Type B pancreatic cell (in vitro differentiated cells): ENCODE data around the gene HBG2. TPM values are rescaled to one million over a fixed set of nuclear protein-coding genes. Genes with fewer than 3 reads are reported as not detected.
"Not testable (repeated sequence)": the region's sequence is repeated elsewhere in the genome, so short reads cannot be mapped to it uniquely, and the experiment has no call there.

ENCODE experiments used
- DNase-seq: peaks from one replicate; pipeline ENCODE4 v3.0.0; 2021; ENCODE audit warnings: mixed read lengths; ENCODE audit not compliant: unreplicated experiment; ENCODE audit errors: extremely low spot score
- H3K27ac Mint-ChIP-seq: 2 replicates; pipeline ENCODE4 v1.8.0; 2021; ENCODE audit warnings: mild to moderate bottlenecking, mixed read lengths
- H3K27me3 Mint-ChIP-seq: 2 replicates; pipeline ENCODE4 v1.8.0; 2021; ENCODE audit warnings: mixed read lengths
- H3K36me3 Mint-ChIP-seq: 2 replicates; pipeline ENCODE4 v1.8.0; 2021; ENCODE audit warnings: mixed read lengths
- H3K4me1 Mint-ChIP-seq: one replicate; pipeline ENCODE4 v1.8.0; 2021; ENCODE audit warnings: mixed read lengths; ENCODE audit not compliant: unreplicated experiment
- H3K4me3 Mint-ChIP-seq: 2 replicates; pipeline ENCODE4 v1.8.0; 2021; ENCODE audit warnings: mild to moderate bottlenecking, mixed read lengths
- H3K9me3 Mint-ChIP-seq: 2 replicates; pipeline ENCODE4 v1.8.0; 2021; ENCODE audit warnings: mixed read lengths
- CTCF ChIP-seq: fragments of 200-600 bp; sonication (generic); conservative IDR thresholded peaks from 2 replicates; pipeline ENCODE4 v1.5.0; 2021; ENCODE audit warnings: antibody characterized with exemption, mild to moderate bottlenecking
- long read RNA-seq: library from polyadenylated mRNA; unstranded; transcript quantifications from one replicate; pipeline ENCODE4 v2.0.0, GENCODE V29; 2020
- total RNA-seq: library from RNA; stranded (reverse); gene quantifications from 2 replicates; pipeline ENCODE4 v1.2.1, GENCODE V29; 2021; ENCODE audit warnings: low replicate concordance

Gene HBG2
- not detected in 2 replicates for total RNA-seq
- long read RNA-seq, result 0 reads

- DNase-seq, H3K4me1 Mint-ChIP-seq, H3K27me3 Mint-ChIP-seq, H3K27ac Mint-ChIP-seq, H3K36me3 Mint-ChIP-seq, H3K9me3 Mint-ChIP-seq, H3K4me3 Mint-ChIP-seq: not testable (repeated sequence)
Observed at GRCh38 chr11:5254646-5255413, at the start of gene HBG2. TSS of gene HBG2 (minus strand) at chr11:5254781. CDS start at chr11:5254728, 53 bp downstream.

- peaks cover 2% of the 10 kb centered on the region for H3K27me3 Mint-ChIP-seq
- H3K4me1 Mint-ChIP-seq, result no peaks in the 10 kb centered on the region
- no peaks in the 10 kb centered on the region for H3K36me3 Mint-ChIP-seq
- H3K9me3 Mint-ChIP-seq, result no peaks in the 10 kb centered on the region
- no peak for TF ChIP-seq CTCF
- no peak overlapping the region for H3K4me3 Mint-ChIP-seq
- no peak for DNase-seq
- H3K27ac Mint-ChIP-seq, result no peak overlapping the region
Observed at GRCh38 chr11:5304046-5304445, 49.5 kb upstream of the HBG2 start.

GRCh38 chr11:5303626-5304025 is 49.0 kb upstream of the HBG2 start:
- Mint-ChIP-seq H3K36me3 (no peaks in the 10 kb centered on the region), H3K27me3 (peaks cover 2% of the 10 kb centered on the region), H3K27ac (no peak overlapping the region), H3K9me3 (no peaks in the 10 kb centered on the region), H3K4me3 (no peak overlapping the region), H3K4me1 (no peaks in the 10 kb centered on the region)
- no peak for DNase-seq
- no peak for TF ChIP-seq CTCF

GRCh38 chr11:5301846-5302245 is 47.3 kb upstream of the HBG2 start, which contains the start of gene OR51B4:
TSS of gene OR51B4 (minus strand) at chr11:5301946. CDS start at chr11:5301946, 0 bp downstream.
- peaks cover 9% of the 10 kb centered on the region for H3K27me3 Mint-ChIP-seq
- H3K9me3 Mint-ChIP-seq, result no peaks in the 10 kb centered on the region
- DNase-seq, result no peak
- TF ChIP-seq CTCF, result no peak
- no peaks in the 10 kb centered on the region for H3K4me1 Mint-ChIP-seq
- no peak within 1 kb of the TSS for H3K27ac Mint-ChIP-seq
- no peaks in the 10 kb centered on the region for H3K36me3 Mint-ChIP-seq
- H3K4me3 Mint-ChIP-seq, result no peak within 1 kb of the TSS

- no peak for DNase-seq
- Mint-ChIP-seq H3K4me3 (no peak overlapping the region), H3K27ac (no peak overlapping the region), H3K4me1 (no peaks in the 10 kb centered on the region), H3K27me3 (peaks cover 9% of the 10 kb centered on the region), H3K36me3 (no peaks in the 10 kb centered on the region), H3K9me3 (no peaks in the 10 kb centered on the region)
- TF ChIP-seq CTCF, result no peak
Observed at GRCh38 chr11:5300251-5300650, 45.7 kb upstream of the HBG2 start.

GRCh38 chr11:5298451-5298850 is 43.9 kb upstream of the HBG2 start:
- no peak overlapping the region for H3K27ac Mint-ChIP-seq

More at GRCh38 chr11:5298451-5298850, 43.9 kb upstream of the HBG2 start:
- no peaks in the 10 kb centered on the region for H3K36me3 Mint-ChIP-seq
- no peaks in the 10 kb centered on the region for H3K9me3 Mint-ChIP-seq
- TF ChIP-seq CTCF, result no peak
- H3K4me3 Mint-ChIP-seq, result no peak overlapping the region
- no peak for DNase-seq
- H3K4me1 Mint-ChIP-seq, result no peaks in the 10 kb centered on the region
- peaks cover 9% of the 10 kb centered on the region for H3K27me3 Mint-ChIP-seq
